IMR-90 (cell line): ENCODE results near the gene RPN2. TPM values are rescaled to one million over a fixed set of nuclear protein-coding genes. Genes with fewer than 3 reads are reported as not detected.

Source experiments
- ATAC-seq: fragments of 200-7000 bp; cut with Tn5 transposase; 2 replicates; pipeline ENCODE4 v1.9.1; 2020; ENCODE audit warnings: low read depth, mild to moderate bottlenecking, moderate library complexity
- BruUV-seq: library from RNA; stranded (reverse); fragments of 400-500 nt; replicated peaks from 2 replicates; lab custom pipeline; 2021; lab: Mats Ljungman, UMichigan
- CTCF ChIA-PET: fragments of 300-600 bp; formaldehyde crosslinking; extraction: SDS; loops from one replicate; lab custom pipeline; 2021; ENCODE audit warnings: antibody characterized with exemption; lab: Yijun Ruan, JAX
- POLR2A ChIA-PET: fragments of 300-600 bp; sonication (Branson Sonifier 250); formaldehyde crosslinking; loops from one replicate; lab custom pipeline; 2022; ENCODE audit warnings: antibody characterized with exemption; ENCODE audit not compliant: unreplicated experiment; lab: Charles Lee
- DNase-seq: peaks from one replicate; pipeline ENCODE4 v3.0.0; 2013
- H2AFZ ChIP-seq: replicated peaks from 2 replicates; pipeline ENCODE3; 2013; ENCODE audit warnings: low read length, mild to moderate bottlenecking; ENCODE audit not compliant: poor library complexity
- H2AK5ac ChIP-seq: 2 replicates; pipeline ENCODE4 v1.6.1; 2013; ENCODE audit warnings: low read depth, low read length, inconsistent platforms
- H2AK9ac ChIP-seq: replicated peaks from 2 replicates; pipeline ENCODE3; 2013; ENCODE audit warnings: mild to moderate bottlenecking, low read depth, low read length, moderate library complexity; ENCODE audit not compliant: poor library complexity
- H2BK120ac ChIP-seq: 2 replicates; pipeline ENCODE4 v1.6.1; 2013; ENCODE audit warnings: low read depth, low read length, inconsistent platforms
- H2BK15ac ChIP-seq: 3 replicates; pipeline ENCODE4 v1.6.1; 2013; ENCODE audit warnings: low read depth, low read length, inconsistent platforms
- H2BK20ac ChIP-seq: 2 replicates; pipeline ENCODE4 v1.6.1; 2013; ENCODE audit warnings: low read depth, mild to moderate bottlenecking, inconsistent platforms, low read length, moderate library complexity
- H2BK5ac ChIP-seq: 2 replicates; pipeline ENCODE4 v1.6.1; 2013; ENCODE audit warnings: mild to moderate bottlenecking, low read depth, low read length, inconsistent platforms; ENCODE audit not compliant: poor library complexity, severe bottlenecking
- H3K14ac ChIP-seq: replicated peaks from 2 replicates; pipeline ENCODE4 v1.6.1; 2013; ENCODE audit warnings: low read depth, low read length, inconsistent platforms
- H3K18ac ChIP-seq: 2 replicates; pipeline ENCODE4 v1.6.1; 2013; ENCODE audit warnings: low read depth, low read length, control low read depth
- H3K23ac ChIP-seq: 2 replicates; pipeline ENCODE4 v1.6.1; 2013; ENCODE audit warnings: low read depth, low read length, inconsistent platforms
- H3K27ac ChIP-seq: 2 replicates; pipeline ENCODE4 v1.5.1; 2013; ENCODE audit warnings: mild to moderate bottlenecking, control low read depth, low read length; ENCODE audit not compliant: insufficient read depth
- H3K27me3 ChIP-seq: 2 replicates; pipeline ENCODE4 v1.6.1; 2013; ENCODE audit warnings: low read length; ENCODE audit not compliant: control insufficient read depth, insufficient read depth
- H3K36me3 ChIP-seq: 2 replicates; pipeline ENCODE4 v1.6.1; 2013; ENCODE audit warnings: low read length, mixed read lengths; ENCODE audit not compliant: control insufficient read depth, insufficient read depth
- H3K4ac ChIP-seq: 2 replicates; pipeline ENCODE4 v1.6.1; 2013; ENCODE audit warnings: low read depth, low read length, inconsistent platforms
- H3K4me1 ChIP-seq: 2 replicates; pipeline ENCODE4 v1.6.1; 2013; ENCODE audit warnings: low read length, mixed read lengths; ENCODE audit not compliant: control insufficient read depth, insufficient read depth
- H3K4me2 ChIP-seq: 2 replicates; pipeline ENCODE4 v1.6.1; 2013; ENCODE audit warnings: low read depth, mild to moderate bottlenecking, control low read depth, low read length, moderate library complexity
- H3K4me3 ChIP-seq: 2 replicates; pipeline ENCODE4 v1.5.1; 2013; ENCODE audit warnings: low read depth, mild to moderate bottlenecking, control low read depth, low read length, moderate library complexity; ENCODE audit not compliant: insufficient read depth
- H3K56ac ChIP-seq: 2 replicates; pipeline ENCODE4 v1.6.1; 2013; ENCODE audit warnings: low read length, inconsistent platforms; ENCODE audit not compliant: insufficient read depth; ENCODE audit errors: extremely low read depth
- H3K79me1 ChIP-seq, 2 experiments: 2 replicates each; pipeline ENCODE4 v1.6.1; 2013; ENCODE audit warnings: low read length in 2 of 2, inconsistent platforms in 1 of 2, low read depth in 1 of 2
- H3K9ac ChIP-seq: 2 replicates; pipeline ENCODE4 v1.6.1; 2013; ENCODE audit warnings: low read depth, low read length, control low read depth
- H3K9me1 ChIP-seq: 2 replicates; pipeline ENCODE4 v1.6.1; 2013; ENCODE audit warnings: low read length, inconsistent platforms; ENCODE audit not compliant: insufficient read depth
- H3K9me3 ChIP-seq: 2 replicates; pipeline ENCODE4 v1.6.1; 2013; ENCODE audit warnings: low read length; ENCODE audit not compliant: control insufficient read depth, insufficient read depth
- H4K20me1 ChIP-seq: 2 replicates; pipeline ENCODE4 v1.6.1; 2013; ENCODE audit warnings: low read length, inconsistent platforms; ENCODE audit not compliant: insufficient read depth
- H4K5ac ChIP-seq: 2 replicates; pipeline ENCODE4 v1.6.1; 2013; ENCODE audit warnings: mild to moderate bottlenecking, low read depth, low read length, control low read depth
- H4K8ac ChIP-seq, 2 experiments: 2 replicates each; pipeline ENCODE4 v1.6.1; 2013; ENCODE audit warnings: low read depth in 2 of 2, low read length in 2 of 2, control low read depth in 1 of 2, inconsistent platforms in 1 of 2
- H4K91ac ChIP-seq: 2 replicates; pipeline ENCODE4 v1.6.1; 2013; ENCODE audit warnings: low read depth, low read length, inconsistent platforms; ENCODE audit not compliant: insufficient read depth
- CEBPB ChIP-seq: IDR thresholded peaks from 2 replicates; pipeline ENCODE4 v1.6.1; 2012; ENCODE audit warnings: low read depth, low read length, improper control_type of control experiment
- FOS ChIP-seq: fragments of 150-350 bp; IDR thresholded peaks from 2 replicates; pipeline ENCODE4 v1.6.1; 2016; ENCODE audit warnings: low read depth, low read length
- MAZ ChIP-seq: IDR thresholded peaks from 2 replicates; pipeline ENCODE4 v1.6.1; 2012; ENCODE audit warnings: low read depth, mild to moderate bottlenecking, low read length, improper control_type of control experiment, moderate library complexity, borderline replicate concordance
- RCOR1 ChIP-seq: IDR thresholded peaks from 2 replicates; pipeline ENCODE4 v1.6.1; 2012; ENCODE audit warnings: mild to moderate bottlenecking, low read length, improper control_type of control experiment; ENCODE audit not compliant: insufficient replicate concordance
- USF2 ChIP-seq: fragments of 150-350 bp; IDR thresholded peaks from 2 replicates; pipeline ENCODE4 v1.6.1; 2017; ENCODE audit warnings: mild to moderate bottlenecking, antibody characterized with exemption, low read length, low read depth
- WGBS, 2 experiments: methylation state at CpG; one replicate each; pipeline versions ENCODE4 v1.1.5 to v1.1.7; 2013; ENCODE audit warnings: missing lambda C conversion rate in 2 of 2; ENCODE audit not compliant: insufficient read length in 1 of 2; ENCODE audit errors: extremely low coverage in 2 of 2; 5-methylcytosine and 5-hydroxymethylcytosine counted together
- dilution Hi-C: fragments of 300-500 bp; cut with HindIII; formaldehyde crosslinking; loops from one replicate; pipeline ENCODE4 v1.14.3; 2018; ENCODE audit warnings: low sequenced_read_pairs; ENCODE audit not compliant: unreplicated experiment
- in situ Hi-C: fragments of 300-500 bp; cut with MboI; formaldehyde crosslinking; loops from 3 replicates; pipeline ENCODE4 v1.14.3; 2019; ENCODE audit warnings: low sequenced_read_pairs, inconsistent platforms, mixed read lengths
- intact Hi-C: fragments of 100-400 bp; cut with micrococcal nuclease; formaldehyde crosslinking; loops from 2 replicates; pipeline ENCODE4 v1.10.0; 2022
- polyA plus RNA-seq, 3 experiments: library from polyadenylated mRNA; depleted of rRNA; stranded (reverse); fragments of >200 nt; gene quantifications; 2 replicates each; pipeline ENCODE4 v1.2.3, GENCODE V29; 2012; ENCODE audit warnings: low replicate concordance in 1 of 3
- total RNA-seq: library from RNA; depleted of rRNA; stranded (reverse); fragments of >200 nt; gene quantifications from 2 replicates; pipeline ENCODE4 v1.2.3, GENCODE V29; 2012

RPN2 gene
- total and polyA plus RNA-seq, 2 of the 4 experiments (the other 2 are of a cell fraction): 305 to 481 TPM

DNA sequence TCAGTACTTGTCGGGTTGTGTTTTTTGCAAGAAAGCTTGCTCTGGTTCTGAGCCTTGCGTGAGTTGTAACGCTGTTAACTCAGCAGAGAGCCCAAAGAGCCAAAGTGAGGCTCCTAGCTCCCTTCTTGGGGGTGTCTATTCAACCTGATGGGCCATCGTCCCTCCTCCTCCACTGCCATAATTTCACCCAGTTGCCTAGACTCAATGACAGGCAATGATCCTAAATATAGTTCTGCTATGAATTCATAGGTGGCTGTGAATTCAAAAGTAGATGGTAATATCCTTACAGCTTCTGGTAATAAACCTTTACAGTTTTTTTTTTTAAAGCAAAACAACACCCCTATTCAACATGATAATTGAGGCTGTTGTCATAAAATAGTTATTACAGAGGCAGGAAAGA is 43.0 kb downstream of the RPN2 start:
- Histone ChIP-seq H4K5ac (no peak overlapping the region), H3K4me2 (no peak overlapping the region), H4K91ac (no peak overlapping the region), H3K27me3 (no peaks in the 10 kb centered on the region), H3K9ac (no peak overlapping the region), H2AFZ (no peak overlapping the region), H2AK9ac (no peak overlapping the region), H2BK15ac (no peak overlapping the region), H3K56ac (no peak overlapping the region), H3K36me3 (peaks cover 31% of the 10 kb centered on the region), H3K27ac (no peak overlapping the region), H2BK5ac (no peak overlapping the region), H3K4me3 (no peak overlapping the region), H3K4me1 (peaks cover 2% of the 10 kb centered on the region; the same call in 1 of the 2 replicates), H4K8ac (no peak overlapping the region), H3K79me1 (peaks cover 19 to 23% of the 10 kb centered on the region in 2 experiments), H4K20me1 (no peaks in the 10 kb centered on the region), H3K9me3 (no peaks in the 10 kb centered on the region), H3K4ac (no peak overlapping the region), H2BK20ac (no peak overlapping the region), H2AK5ac (no peak overlapping the region), H3K18ac (no peak overlapping the region), H3K14ac (no peak overlapping the region), H3K9me1 (peaks cover 2% of the 10 kb centered on the region; the same call in 1 of the 2 replicates), H3K23ac (no peak overlapping the region), H2BK120ac (no peak overlapping the region)
- dilution Hi-C loops: no loop called here
- DNase-seq: no peak
- intact Hi-C loops: no loop called here
- ChIA-PET POLR2A (no interaction called here), CTCF (no interaction called here)
- no peak for TF ChIP-seq RCOR1
- TF ChIP-seq USF2: no peak
- no peak for TF ChIP-seq CEBPB
- TF ChIP-seq FOS: no peak
- no peak for TF ChIP-seq MAZ
- in situ Hi-C loops: no loop called here
- no peak for ATAC-seq
- WGBS, 2 experiments: no CpG with 5 or more reads among the region's 4 CpGs
- no TSS peak for BruUV-seq
